ENCODE measurements around the gene IFNAR1.

- TF ChIP-seq MAFK (IDR thresholded peaks at IDR 0.05; ENCODE audit: low read depth, low read length) (no peak), TAF1 (IDR thresholded peaks at IDR 0.05; ENCODE audit: low read depth, low read length) (no peak), FOSL1 (IDR thresholded peaks at IDR 0.05; ENCODE audit: insufficient read depth, low read depth, low read length) (no peak), ATF3 (IDR thresholded peaks at IDR 0.05; ENCODE audit: insufficient read depth, low read depth, low read length) (no peak), SAP30 (IDR thresholded peaks at IDR 0.05; ENCODE audit: insufficient read depth, insufficient replicate concordance, low read length) (no peak), CTCF (IDR thresholded peaks at IDR 0.05; ENCODE audit: control extremely low read depth in 1 of 3, insufficient read depth in 1 of 3, low read depth in 1 of 3, low read length in 3 of 3) (no peak), POLR2A (IDR thresholded peaks at IDR 0.05; ENCODE audit: control extremely low read depth in 1 of 2, low read depth in 2 of 2, low read length in 2 of 2) (no peak), ZNF274 (IDR thresholded peaks at IDR 0.05; ENCODE audit: borderline replicate concordance, extremely low read depth, low read length) (no peak), SP1 (IDR thresholded peaks at IDR 0.05; ENCODE audit: low read depth, low read length) (no peak), RAD21 (IDR thresholded peaks at IDR 0.05 in 1 of 2, conservative IDR thresholded peaks at IDR 0.05 in 1 of 2; ENCODE audit: low read depth in 2 of 2, low read length in 2 of 2) (no peak), HDAC6 (IDR thresholded peaks at IDR 0.05; ENCODE audit: low read depth, low read length) (no peak), ASH2L (IDR thresholded peaks at IDR 0.05; ENCODE audit: low read length) (no peak), E2F6 (IDR thresholded peaks at IDR 0.05) (no peak)
Measured at GRCh38 chr21:33396951-33397350, 72.2 kb downstream of the IFNAR1 start.
